AG04450 (cell line): Measurements from ENCODE around the gene AURKAIP1. TPM values are rescaled to one million over a fixed set of nuclear protein-coding genes. Genes with fewer than 3 reads are reported as not detected.

Source experiments
- CTCF ChIA-PET: fragments of 300-600, 350-600 bp; formaldehyde crosslinking; extraction: SDS; loops from one replicate; lab custom pipeline; 2022; ENCODE audit warnings: antibody characterized with exemption, inconsistent platforms; lab: Charles Lee
- POLR2A ChIA-PET: fragments of 350-600 bp; formaldehyde crosslinking; extraction: SDS; loops from one replicate; lab custom pipeline; 2021; ENCODE audit warnings: antibody characterized with exemption, inconsistent platforms; lab: Yijun Ruan, JAX
- DNase-seq: peaks from one replicate; pipeline ENCODE4 v3.0.0-alpha.2; 2011; ENCODE audit warnings: low read depth, low spot score
- H3K27ac ChIP-seq: one replicate; pipeline ENCODE4 v1.5.1; 2012; ENCODE audit warnings: low read depth, low read length, control low read depth
- H3K27me3 ChIP-seq: one replicate; pipeline ENCODE4 v1.6.0; 2012; ENCODE audit warnings: low read length; ENCODE audit not compliant: control insufficient read depth, insufficient read depth
- H3K4me3 ChIP-seq: 2 replicates; pipeline ENCODE4 v1.5.1; 2011; ENCODE audit warnings: mild to moderate bottlenecking, low read depth, low read length, control low read depth
- H3K9me3 ChIP-seq: 2 replicates; pipeline ENCODE4 v1.5.1; 2012; ENCODE audit warnings: low read length; ENCODE audit not compliant: control insufficient read depth, insufficient read depth
- polyA plus RNA-seq: library from polyadenylated mRNA; depleted of rRNA; stranded (reverse); fragments of >200 nt; gene quantifications from 2 replicates; pipeline ENCODE4 v1.2.3, GENCODE V29; 2011
- TF ChIP-seq, protein P1 (sequence below): IDR thresholded peaks from 2 replicates; pipeline ENCODE4 v1.5.1; 2011; ENCODE audit warnings: low read depth, low read length, control low read depth, inconsistent platforms

Gene AURKAIP1
- polyA plus RNA-seq, 1 experiment: 54.3 TPM

DNA sequence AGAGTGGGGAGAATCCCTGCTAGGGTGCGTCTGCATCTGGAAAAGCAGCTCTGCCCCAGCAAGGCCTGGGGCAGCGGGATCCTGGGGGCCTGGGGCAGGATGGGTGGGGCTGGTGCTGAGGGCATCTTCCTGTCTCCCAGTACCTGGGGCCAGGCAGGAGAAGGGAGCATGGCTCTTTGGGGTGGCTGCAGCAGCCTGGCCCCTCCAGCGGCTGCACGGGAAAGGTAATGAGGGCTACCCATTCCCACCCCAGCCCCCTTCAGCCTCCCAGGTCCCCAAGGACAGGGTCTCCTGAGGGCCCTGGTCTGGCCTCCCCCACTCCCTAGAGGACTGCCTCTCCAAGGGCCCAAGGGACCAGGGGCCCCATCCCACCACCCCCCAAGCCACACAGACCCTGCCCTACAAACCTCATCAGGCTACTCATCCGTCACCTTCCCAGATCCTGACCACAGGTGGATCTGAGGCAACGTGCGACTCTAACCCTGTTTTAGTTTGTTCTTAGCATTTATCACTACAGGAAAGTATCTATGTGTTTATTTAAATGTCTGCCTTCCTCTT is 47.0 kb upstream of the AURKAIP1 start:
- TF ChIP-seq, protein P1, sequence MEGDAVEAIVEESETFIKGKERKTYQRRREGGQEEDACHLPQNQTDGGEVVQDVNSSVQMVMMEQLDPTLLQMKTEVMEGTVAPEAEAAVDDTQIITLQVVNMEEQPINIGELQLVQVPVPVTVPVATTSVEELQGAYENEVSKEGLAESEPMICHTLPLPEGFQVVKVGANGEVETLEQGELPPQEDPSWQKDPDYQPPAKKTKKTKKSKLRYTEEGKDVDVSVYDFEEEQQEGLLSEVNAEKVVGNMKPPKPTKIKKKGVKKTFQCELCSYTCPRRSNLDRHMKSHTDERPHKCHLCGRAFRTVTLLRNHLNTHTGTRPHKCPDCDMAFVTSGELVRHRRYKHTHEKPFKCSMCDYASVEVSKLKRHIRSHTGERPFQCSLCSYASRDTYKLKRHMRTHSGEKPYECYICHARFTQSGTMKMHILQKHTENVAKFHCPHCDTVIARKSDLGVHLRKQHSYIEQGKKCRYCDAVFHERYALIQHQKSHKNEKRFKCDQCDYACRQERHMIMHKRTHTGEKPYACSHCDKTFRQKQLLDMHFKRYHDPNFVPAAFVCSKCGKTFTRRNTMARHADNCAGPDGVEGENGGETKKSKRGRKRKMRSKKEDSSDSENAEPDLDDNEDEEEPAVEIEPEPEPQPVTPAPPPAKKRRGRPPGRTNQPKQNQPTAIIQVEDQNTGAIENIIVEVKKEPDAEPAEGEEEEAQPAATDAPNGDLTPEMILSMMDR: no peak
- ChIA-PET POLR2A (interaction anchor here (0.6 to 1.6 kb wide), 2 partner anchors 8 to 62 kb away, joined by 5 to 7 read pairs; no protein-coding TSS in a partner anchor), CTCF (no interaction called here)
- Histone ChIP-seq H3K4me3 (no peak overlapping the region), H3K9me3 (no peaks in the 10 kb centered on the region; the same call in 1 of the 2 replicates), H3K27ac (no peak overlapping the region), H3K27me3 (no peaks in the 10 kb centered on the region)
- no peak for DNase-seq

DNA sequence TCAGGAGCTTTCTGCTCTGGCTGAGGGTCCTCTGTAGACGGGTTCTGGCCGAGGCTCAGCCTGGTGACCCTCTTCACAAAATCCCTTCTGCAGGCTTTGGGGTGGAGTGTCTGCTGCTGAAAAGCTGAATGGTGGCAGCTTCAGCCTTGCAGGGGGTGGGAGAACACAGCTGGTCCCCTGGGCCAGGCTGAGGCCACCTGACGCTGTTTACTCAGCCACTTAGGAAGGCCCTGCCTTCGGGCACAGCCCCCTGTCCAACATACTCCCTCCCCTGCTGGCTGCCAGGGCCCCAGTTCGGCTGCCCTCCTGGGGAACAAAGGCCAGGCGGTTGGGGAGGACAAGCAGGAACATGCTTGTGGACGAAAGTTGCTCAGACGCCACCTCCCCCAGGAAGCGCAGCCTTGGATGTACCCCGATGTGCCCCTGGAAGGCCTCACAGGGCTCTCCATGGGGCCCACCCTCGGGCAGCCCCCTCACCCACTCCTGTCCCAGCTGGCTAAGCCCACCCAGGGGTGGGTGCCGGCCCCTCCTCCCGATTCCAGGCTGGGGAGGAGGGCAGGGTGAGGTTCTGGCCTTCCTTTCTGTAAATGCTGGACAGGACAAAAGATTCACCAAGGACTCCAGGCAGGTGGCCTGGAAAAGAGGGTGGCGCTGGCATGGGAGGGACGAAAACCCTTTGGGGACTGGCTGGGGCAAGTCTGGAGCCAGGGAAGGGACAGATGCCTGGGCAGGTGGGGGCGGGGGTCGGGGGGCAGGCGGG is 46.3 kb upstream of the AURKAIP1 start, which contains the start of gene ANKRD65:
ANKRD65 (minus strand) TSS at position 130 of the 760 bp plus-strand sequence. CDS start 271 bp downstream, outside the sequence.
- no peak for DNase-seq
- H3K9me3 ChIP-seq: no peaks in the 10 kb centered on the region; the same call in 1 of the 2 replicates
- no peaks in the 10 kb centered on the region for H3K27me3 ChIP-seq
- CTCF ChIA-PET: no interaction called here
- TF ChIP-seq, protein P1: no peak
- no peak within 1 kb of the TSS for H3K27ac ChIP-seq
- H3K4me3 ChIP-seq: no peak within 1 kb of the TSS
- POLR2A ChIA-PET: interaction anchor here (1.6 kb wide), 1 partner anchor 9 kb away, joined by 5 read pairs; no protein-coding TSS in a partner anchor

DNA sequence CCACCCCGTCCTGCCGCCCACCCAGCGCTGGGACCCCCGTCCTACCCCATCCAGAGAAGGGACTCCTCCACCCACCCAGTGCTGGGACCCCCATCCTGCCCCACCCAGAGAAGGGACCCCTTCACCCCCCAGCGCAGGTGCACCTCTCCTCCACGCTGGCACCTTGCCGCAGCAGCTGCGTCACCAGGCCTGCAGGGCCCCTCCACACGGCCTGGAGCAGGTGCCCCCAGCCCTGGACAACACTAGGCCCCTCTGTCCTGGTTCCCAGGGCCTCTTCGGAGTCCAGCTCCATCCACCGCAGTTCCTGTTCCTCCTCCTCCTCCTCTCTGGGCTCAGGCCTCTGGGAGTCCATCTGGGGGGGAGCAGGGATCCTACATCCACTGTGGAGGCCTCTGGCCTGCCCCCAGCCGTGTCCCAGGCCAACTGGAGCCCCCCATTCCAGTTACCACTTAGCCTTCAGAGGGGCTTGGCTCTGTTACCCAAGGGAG is 45.7 kb upstream of the AURKAIP1 start:
- no peak overlapping the region for H3K27ac ChIP-seq
- H3K4me3 ChIP-seq: no peak overlapping the region
- DNase-seq: no peak
- POLR2A ChIA-PET: interaction anchor here (1.6 kb wide), 1 partner anchor 10 kb away, joined by 5 read pairs; no protein-coding TSS in a partner anchor
- CTCF ChIA-PET: no interaction called here
- TF ChIP-seq, protein P1: no peak
- no peaks in the 10 kb centered on the region; the same call in 1 of the 2 replicates for H3K9me3 ChIP-seq
- H3K27me3 ChIP-seq: no peaks in the 10 kb centered on the region

DNA sequence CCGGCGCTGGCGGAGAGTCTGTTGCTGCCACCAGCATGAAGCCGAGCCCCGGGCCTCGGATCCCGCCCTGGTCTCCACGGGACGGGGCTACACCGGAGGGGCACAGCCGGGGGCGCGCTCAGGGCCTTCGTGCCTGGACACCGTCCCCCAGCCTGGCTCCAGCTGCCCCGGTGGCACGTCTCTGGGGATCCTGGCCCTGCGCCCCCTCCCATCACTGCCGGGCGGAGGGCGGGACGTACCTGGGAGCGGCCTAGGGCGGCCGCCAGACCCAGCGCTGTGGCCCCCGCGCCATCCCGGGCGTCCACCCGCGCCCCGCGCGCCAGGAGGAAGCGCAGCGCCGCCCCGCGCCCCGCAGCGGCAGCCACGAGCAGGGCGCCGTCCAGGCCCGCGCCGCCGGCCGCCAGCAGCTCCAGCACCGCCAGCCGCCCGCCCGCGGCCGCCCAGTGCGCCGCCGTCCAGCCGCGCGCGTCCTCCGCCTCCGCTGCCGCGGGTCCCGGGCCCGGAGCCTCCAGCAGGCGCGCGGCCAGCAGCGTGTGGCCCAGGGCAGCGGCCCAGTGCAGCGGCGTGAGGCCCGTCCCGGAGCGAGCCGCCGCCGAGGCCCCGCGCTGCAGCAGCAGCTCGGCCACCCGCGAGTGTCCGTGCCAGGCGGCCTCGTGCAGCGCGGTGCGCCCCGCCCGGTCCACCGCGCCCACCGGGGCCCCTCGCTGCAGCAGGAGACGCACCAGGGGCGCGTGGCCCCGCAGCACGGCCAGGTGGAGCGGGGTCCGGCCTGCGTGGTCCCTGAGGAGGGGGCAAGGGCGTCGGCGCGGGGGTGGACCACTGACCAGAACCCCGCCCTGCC is 45.0 kb upstream of the AURKAIP1 start:
- POLR2A ChIA-PET: interaction anchor here (1.6 kb wide), 1 partner anchor 10 kb away, joined by 5 read pairs; no protein-coding TSS in a partner anchor
- no peak for DNase-seq
- no peaks in the 10 kb centered on the region for H3K27me3 ChIP-seq
- H3K4me3 ChIP-seq: no peak overlapping the region
- no peaks in the 10 kb centered on the region; the same call in 1 of the 2 replicates for H3K9me3 ChIP-seq
- no peak overlapping the region for H3K27ac ChIP-seq
- CTCF ChIA-PET: no interaction called here
- TF ChIP-seq, protein P1: no peak
